Heart right ventricle (tissue), 16 donors: ENCODE results near the gene PIN1. TPM values are rescaled to one million over a fixed set of nuclear protein-coding genes. Genes with fewer than 3 reads are reported as not detected.

Source experiments
- ATAC-seq, 8 donors: fragments of 200-7000 bp; cut with Tn5 transposase; one replicate each; pipeline ENCODE4 v1.9.1; 2020; ENCODE audit warnings: mild to moderate bottlenecking in 8 of 8, moderate library complexity in 8 of 8, moderate number of reproducible peaks in 1 of 8
- DNase-seq, 2 donors: peaks; one replicate each; pipeline ENCODE4 v3.0.0-alpha.2; 2020
- H3K27ac ChIP-seq, 10 donors: fragments of 200-600 bp; sonication (generic) in 2 of 10; one replicate each; pipeline versions ENCODE4 v1.5.0 to v1.8.0; 2020 to 2022; ENCODE audit warnings: mild to moderate bottlenecking in 3 of 10
- H3K27me3 ChIP-seq, 7 donors: fragments of 200-600 bp; one replicate each; pipeline ENCODE4 v1.8.0; 2021 to 2022; ENCODE audit warnings: mild to moderate bottlenecking in 2 of 7
- H3K36me3 ChIP-seq, 9 donors: fragments of 200-600 bp; sonication (generic) in 1 of 9; one replicate each; pipeline versions ENCODE4 v1.5.0 to v1.8.0; 2020 to 2022; ENCODE audit warnings: mild to moderate bottlenecking in 2 of 9
- H3K4me1 ChIP-seq, 9 donors: fragments of 200-600 bp; sonication (generic) in 1 of 9; one replicate each; pipeline versions ENCODE4 v1.5.0 to v1.8.0; 2020 to 2022; ENCODE audit warnings: mild to moderate bottlenecking in 4 of 9
- H3K4me3 ChIP-seq, 10 donors: fragments of 200-600 bp; sonication (generic) in 2 of 10; one replicate each; pipeline versions ENCODE4 v1.5.0 to v1.8.0; 2020 to 2022; ENCODE audit warnings: mild to moderate bottlenecking in 7 of 10, moderate library complexity in 2 of 10
- H3K9me3 ChIP-seq, 11 donors: fragments of 200-600 bp in 10 of 11; sonication (generic) in 2 of 11; one replicate each; pipeline versions ENCODE4 v1.5.0 to v1.8.0; 2013 to 2022; ENCODE audit warnings: mild to moderate bottlenecking in 2 of 11, control low read depth in 1 of 11, moderate library complexity in 1 of 11
- WGBS, 2 donors: extraction: QIAGEN DNeasy Blood & Tissue Kit; methylation state at CpG; one replicate each; pipeline ENCODE4 v1.1.7; 2013; ENCODE audit warnings: inconsistent platforms in 1 of 2; 5-methylcytosine and 5-hydroxymethylcytosine counted together
- intact Hi-C, 10 donors: fragments of 100-400 bp; cut with DNase I; formaldehyde crosslinking; loops; one replicate each; pipeline versions ENCODE4 v1.11.1 to v1.14.2; 2022
- polyA plus RNA-seq, 2 donors: library from polyadenylated mRNA; stranded (reverse); fragments of 200-250 nt; gene quantifications; one replicate each; pipeline ENCODE4 v1.2.3, GENCODE V29; 2013
- total RNA-seq, 10 donors: library from RNA; stranded (reverse); fragmentation: NEBNext Ultra II Directional in 3 of 10; extraction: Animal tissue kit (Norgen Biotek cat#: 25700) in 3 of 10; gene quantifications; one replicate each; pipeline versions ENCODE4 v1.2.1 to v1.2.4, GENCODE V29; 2021 to 2023
- TF ChIP-seq, protein P1 (sequence below), 9 donors: fragments of 200-600 bp; sonication (generic) in 2 of 9; IDR thresholded peaks; one replicate each; pipeline versions ENCODE4 v1.5.0 to v1.8.0; 2021 to 2022; ENCODE audit warnings: antibody characterized with exemption in 9 of 9, mild to moderate bottlenecking in 5 of 9, moderate library complexity in 1 of 9
- donor health status: Arrhythmogenic right ventricular cardiomyopathy.
- donor health status: ischemic (EF 13 %, LVEDD 7.1; RV severe dilation, severe dysfunction).
- donor health status: healthy with polysubstance abuse.
- donor health status: DM: no; HTN: yes; CAD: no.
- donor health status: DM: no; HTN: no; CAD: no.
- donor health status: ischemic (EF 25% LVEDD 6.9; RV normal size, moderate dysfunction).
- donor health status: ischemic (EF 25% LVEDD 5.7; RV mildly dilated, moderate dysfunction).
- donor health status: healthy.
- donor health status: DM: yes; HTN: yes; CAD: no.
- donor health status: Ischemic cardiomyopathy.
- donor health status: ischemic (EF 35%, LVEDD 5.7; RV mildly dilated, moderate dysfunction).
- donor health status: nonischemic (EF 11% LVEDD 7.7; RV severe dilation, severe dysfunction).
- donor health status: DM: yes; HTN: yes; CAD: no.
- donor health status: PGD.
- donor health status: ischemic (EF 29% LVEDD 5.4; RV normal size, mild dysfunction).
- donor health status: nonischemic (EF 23%, LVEDD 6.1; RV moderate dilation, normal function).

PIN1 gene
- total and polyA plus RNA-seq, 12 donors = 74.6 to 152 (median 90.8) TPM

GRCh38 chr19:9871626-9872338 lies 36.7 kb downstream of the PIN1 start:
- Histone ChIP-seq H3K9me3 (no peaks in the 10 kb centered on the region), H3K36me3 (no peaks in the 10 kb centered on the region), H3K27ac (no peak overlapping the region), H3K4me3 (no peak overlapping the region), H3K4me1 (no peaks in the 10 kb centered on the region), H3K27me3 (peaks cover 0 to 21% (median 6%) of the 10 kb centered on the region in 7 donors)
- intact Hi-C loops = no loop called here
- DNase-seq = no peak
- no peak for ATAC-seq
- TF ChIP-seq, protein P1, sequence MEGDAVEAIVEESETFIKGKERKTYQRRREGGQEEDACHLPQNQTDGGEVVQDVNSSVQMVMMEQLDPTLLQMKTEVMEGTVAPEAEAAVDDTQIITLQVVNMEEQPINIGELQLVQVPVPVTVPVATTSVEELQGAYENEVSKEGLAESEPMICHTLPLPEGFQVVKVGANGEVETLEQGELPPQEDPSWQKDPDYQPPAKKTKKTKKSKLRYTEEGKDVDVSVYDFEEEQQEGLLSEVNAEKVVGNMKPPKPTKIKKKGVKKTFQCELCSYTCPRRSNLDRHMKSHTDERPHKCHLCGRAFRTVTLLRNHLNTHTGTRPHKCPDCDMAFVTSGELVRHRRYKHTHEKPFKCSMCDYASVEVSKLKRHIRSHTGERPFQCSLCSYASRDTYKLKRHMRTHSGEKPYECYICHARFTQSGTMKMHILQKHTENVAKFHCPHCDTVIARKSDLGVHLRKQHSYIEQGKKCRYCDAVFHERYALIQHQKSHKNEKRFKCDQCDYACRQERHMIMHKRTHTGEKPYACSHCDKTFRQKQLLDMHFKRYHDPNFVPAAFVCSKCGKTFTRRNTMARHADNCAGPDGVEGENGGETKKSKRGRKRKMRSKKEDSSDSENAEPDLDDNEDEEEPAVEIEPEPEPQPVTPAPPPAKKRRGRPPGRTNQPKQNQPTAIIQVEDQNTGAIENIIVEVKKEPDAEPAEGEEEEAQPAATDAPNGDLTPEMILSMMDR (IDR thresholded peaks at IDR 0.05) = no peak
- 38 to 43% methylated on average over 16 of the region's 16 CpGs for WGBS, 2 donors

DNA sequence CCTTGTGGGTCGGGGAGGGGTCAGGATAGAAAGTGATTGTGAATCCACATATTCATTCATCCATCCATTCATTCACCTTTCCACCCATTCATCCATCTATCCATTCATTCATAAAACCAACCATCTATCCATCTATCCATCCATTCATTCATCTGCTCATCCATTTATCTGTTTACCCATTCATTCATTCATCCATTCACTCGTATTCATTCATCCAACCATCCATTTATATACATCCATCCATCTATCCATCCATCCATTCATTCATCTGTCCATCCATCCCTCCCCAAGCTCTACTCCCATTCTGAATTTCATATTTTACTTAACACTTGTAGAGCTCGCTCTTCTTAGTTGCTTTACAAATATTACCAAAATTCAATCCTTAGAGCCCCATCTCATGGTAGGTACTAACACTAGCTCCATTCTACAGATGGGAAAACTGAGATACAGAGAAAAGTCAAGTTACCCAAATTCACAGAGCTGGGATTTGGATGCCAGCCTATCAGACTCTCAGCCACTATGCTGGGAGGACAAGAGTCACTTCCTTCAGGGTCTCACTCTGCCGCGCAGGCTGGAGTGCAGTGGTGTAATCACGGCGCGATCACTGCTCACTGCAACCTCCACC lies 37.6 kb downstream of the PIN1 start:
- intact Hi-C loops = no loop called here
- Histone ChIP-seq H3K9me3 (peaks cover 0 to 4% (median 0%) of the 10 kb centered on the region in 11 donors), H3K27me3 (peaks cover 0 to 24% (median 6%) of the 10 kb centered on the region in 7 donors), H3K27ac (no peak overlapping the region), H3K36me3 (no peaks in the 10 kb centered on the region), H3K4me3 (no peak overlapping the region), H3K4me1 (no peaks in the 10 kb centered on the region)
- ATAC-seq (no peak), DNase-seq (no peak)
- 92 to 96% methylated on average over 8 of the region's 8 CpGs for WGBS, 2 donors
- TF ChIP-seq, protein P1 (IDR thresholded peaks at IDR 0.05) = no peak

- H3K27me3 ChIP-seq = peaks cover 0 to 23% (median 6%) of the 10 kb centered on the region in 7 donors
- peaks cover 0 to 7% (median 0%) of the 10 kb centered on the region in 11 donors for H3K9me3 ChIP-seq
- WGBS, 2 donors = 64 to 69% methylated on average over 13 of the region's 13 CpGs
- H3K4me1 ChIP-seq = no peaks in the 10 kb centered on the region
- intact Hi-C loops = no loop called here
- ATAC-seq (no peak), DNase-seq (no peak)
- no peak overlapping the region for H3K27ac ChIP-seq
- no peaks in the 10 kb centered on the region for H3K36me3 ChIP-seq
- H3K4me3 ChIP-seq = no peak overlapping the region
- TF ChIP-seq, protein P1 (IDR thresholded peaks at IDR 0.05) = no peak
These were observed 40.0 kb downstream of the PIN1 start for GRCh38 chr19:9875031-9875627.

DNA sequence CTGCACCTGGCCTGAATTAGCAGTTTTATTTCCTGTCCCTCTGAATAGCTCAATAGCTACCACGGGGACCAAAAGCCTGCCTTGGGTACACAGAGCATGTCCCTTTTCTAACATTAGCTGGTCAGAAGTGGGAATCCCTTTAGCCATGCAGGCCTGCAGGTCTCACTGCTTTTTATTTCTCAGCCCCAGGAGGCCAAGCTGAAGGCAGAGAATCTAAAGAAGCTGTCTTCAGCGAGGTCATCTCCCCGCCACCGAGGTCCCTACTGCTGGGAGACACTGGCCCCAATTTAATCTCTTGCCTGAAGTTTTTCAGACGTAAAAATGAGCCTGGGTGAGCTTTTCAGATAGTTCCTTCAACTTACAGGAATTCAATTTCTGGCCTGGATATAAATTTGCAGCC lies 40.7 kb downstream of the PIN1 start:
- no peak overlapping the region for H3K4me3 ChIP-seq

More for the DNA sequence above, 40.7 kb downstream of the PIN1 start:
- 59 to 64% methylated on average over 5 of the region's 5 CpGs for WGBS, 2 donors
- intact Hi-C loops = no loop called here
- Histone ChIP-seq H3K27me3 (peaks cover 0 to 23% (median 6%) of the 10 kb centered on the region in 7 donors), H3K9me3 (peaks cover 0 to 7% (median 0%) of the 10 kb centered on the region in 11 donors), H3K36me3 (no peaks in the 10 kb centered on the region), H3K4me1 (no peaks in the 10 kb centered on the region), H3K27ac (no peak overlapping the region)
- DNase-seq = no peak
- no peak for ATAC-seq
- TF ChIP-seq, protein P1 (IDR thresholded peaks at IDR 0.05) = no peak
